Trophoblast cell (in vitro differentiated cells and primary cell): Measurements from ENCODE around the gene LDLRAD4.

Experiments used
- DNase-seq, 2 donors: peaks; one replicate each; pipeline ENCODE4 v3.0.0-alpha.2; 2016
- H2AFZ ChIP-seq: 2 replicates; pipeline ENCODE4 v1.6.1; 2013; ENCODE audit warnings: low read length, moderate library complexity, mild to moderate bottlenecking; ENCODE audit not compliant: insufficient read depth, poor library complexity
- H2AK5ac ChIP-seq: 2 replicates; pipeline ENCODE4 v1.6.1; 2013; ENCODE audit warnings: mild to moderate bottlenecking, low read length
- H2BK120ac ChIP-seq: 2 replicates; pipeline ENCODE4 v1.6.1; 2013; ENCODE audit warnings: low read length, mild to moderate bottlenecking, moderate library complexity; ENCODE audit not compliant: insufficient read depth, poor library complexity
- H2BK12ac ChIP-seq: 2 replicates; pipeline ENCODE4 v1.6.1; 2013; ENCODE audit warnings: mild to moderate bottlenecking, low read length, moderate library complexity
- H2BK5ac ChIP-seq: 2 replicates; pipeline ENCODE4 v1.6.1; 2013; ENCODE audit warnings: low read length, low read depth, moderate library complexity, mild to moderate bottlenecking; ENCODE audit not compliant: poor library complexity
- H3K14ac ChIP-seq: 2 replicates; pipeline ENCODE4 v1.6.1; 2013; ENCODE audit warnings: mild to moderate bottlenecking, low read length
- H3K18ac ChIP-seq: 2 replicates; pipeline ENCODE4 v1.6.1; 2013; ENCODE audit warnings: mild to moderate bottlenecking, low read length
- H3K23ac ChIP-seq: 2 replicates; pipeline ENCODE4 v1.6.1; 2013; ENCODE audit warnings: low read length
- H3K27ac ChIP-seq: 2 replicates; pipeline ENCODE4 v1.5.1; 2013; ENCODE audit warnings: low read depth, mild to moderate bottlenecking, inconsistent platforms, low read length, moderate library complexity
- H3K27me3 ChIP-seq: 2 replicates; pipeline ENCODE4 v1.6.1; 2013; ENCODE audit warnings: inconsistent platforms, mild to moderate bottlenecking, low read length, moderate library complexity; ENCODE audit not compliant: insufficient read depth
- H3K36me3 ChIP-seq, 2 experiments: 1 replicate in 1 of 2; 2 replicates in 1 of 2; pipeline ENCODE4 v1.6.1; 2013; ENCODE audit warnings: low read length in 2 of 2, mild to moderate bottlenecking in 2 of 2, moderate library complexity in 1 of 2; ENCODE audit not compliant: insufficient read depth in 2 of 2, control insufficient read depth in 1 of 2
- H3K4ac ChIP-seq: 2 replicates; pipeline ENCODE4 v1.6.1; 2013; ENCODE audit warnings: low read depth, mild to moderate bottlenecking, low read length, moderate library complexity
- H3K4me1 ChIP-seq, 2 experiments: 1 replicate in 1 of 2; 2 replicates in 1 of 2; pipeline ENCODE4 v1.6.1; 2013; ENCODE audit warnings: low read length in 2 of 2, mild to moderate bottlenecking in 2 of 2, moderate library complexity in 1 of 2; ENCODE audit not compliant: insufficient read depth in 2 of 2, control insufficient read depth in 1 of 2
- H3K4me2 ChIP-seq: 2 replicates; pipeline ENCODE4 v1.6.1; 2013; ENCODE audit warnings: inconsistent platforms, mild to moderate bottlenecking, low read length, moderate library complexity
- H3K4me3 ChIP-seq: 2 replicates; pipeline ENCODE4 v1.5.1; 2013; ENCODE audit warnings: mild to moderate bottlenecking, low read depth, low read length, inconsistent platforms
- H3K79me1 ChIP-seq: one replicate; pipeline ENCODE4 v1.6.1; 2013; ENCODE audit warnings: low read length
- H3K79me2 ChIP-seq: 2 replicates; pipeline ENCODE4 v1.6.1; 2013; ENCODE audit warnings: low read length, mild to moderate bottlenecking; ENCODE audit not compliant: control insufficient read depth, insufficient read depth, poor library complexity
- H3K9ac ChIP-seq: 2 replicates; pipeline ENCODE4 v1.6.1; 2013; ENCODE audit warnings: mild to moderate bottlenecking, low read length
- H3K9me3 ChIP-seq: 2 replicates; pipeline ENCODE4 v1.6.1; 2013; ENCODE audit warnings: low read depth, mild to moderate bottlenecking, control low read depth, inconsistent platforms, low read length; ENCODE audit not compliant: insufficient read depth
- H4K12ac ChIP-seq: 2 replicates; pipeline ENCODE4 v1.6.1; 2013; ENCODE audit warnings: low read depth, mild to moderate bottlenecking, low read length, moderate library complexity
- H4K8ac ChIP-seq: 2 replicates; pipeline ENCODE4 v1.6.1; 2013; ENCODE audit warnings: low read depth, mild to moderate bottlenecking, low read length, moderate library complexity
- H4K91ac ChIP-seq: one replicate; pipeline ENCODE4 v1.6.1; 2013; ENCODE audit warnings: low read depth, mild to moderate bottlenecking, low read length, moderate library complexity
- WGBS: extraction: QIAGEN DNeasy Blood & Tissue Kit; methylation state at CpG from one replicate; pipeline ENCODE4 v1.1.7; 2013; ENCODE audit warnings: missing lambda C conversion rate; ENCODE audit not compliant: insufficient read length, insufficient coverage; ENCODE audit errors: extremely low coverage; 5-methylcytosine and 5-hydroxymethylcytosine counted together

Gene LDLRAD4

DNA sequence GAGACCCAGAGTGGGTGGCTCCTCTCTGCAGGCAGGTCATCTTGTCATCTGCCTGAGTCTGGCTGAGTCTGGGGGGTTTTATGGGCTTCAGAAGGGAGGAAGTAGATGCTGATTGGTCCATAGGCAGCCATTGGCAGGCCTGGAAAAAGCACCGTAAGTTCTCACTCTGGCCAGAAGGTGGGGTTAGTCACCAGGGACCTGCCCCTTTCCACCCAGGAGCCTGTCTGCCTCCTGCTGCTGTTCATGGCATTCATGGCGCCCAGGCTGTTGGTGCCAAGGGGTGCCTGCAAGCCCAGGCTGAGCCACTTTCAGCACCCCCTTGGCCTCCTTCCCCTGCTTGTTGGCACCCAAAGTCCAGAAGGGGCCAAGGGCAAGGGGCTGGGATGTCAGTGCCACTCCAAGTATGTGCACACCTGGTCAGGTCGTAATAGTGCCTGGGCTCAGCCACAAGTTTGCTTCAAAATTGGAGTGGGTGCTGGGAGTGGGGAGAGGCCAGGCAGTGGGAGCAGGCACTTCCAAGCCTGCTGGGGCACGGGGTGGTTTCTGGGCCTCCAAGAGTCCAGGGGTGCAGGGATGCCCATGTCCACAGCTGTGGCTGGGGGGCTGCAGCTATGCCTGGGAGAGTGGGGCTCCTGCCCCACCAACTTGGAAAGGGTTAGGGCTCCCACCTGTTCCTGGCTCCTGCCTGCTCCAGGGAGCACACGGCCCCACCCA is 329.7 kb downstream of the LDLRAD4 start:
- Histone ChIP-seq H4K91ac (no peak overlapping the region), H3K27ac (no peak overlapping the region), H2BK120ac (no peak overlapping the region), H3K14ac (no peak overlapping the region), H3K79me1 (no peaks in the 10 kb centered on the region), H3K9ac (no peak overlapping the region), H3K23ac (no peak overlapping the region), H4K12ac (no peak overlapping the region), H2BK5ac (no peak overlapping the region), H3K79me2 (no peaks in the 10 kb centered on the region), H3K27me3 (no peaks in the 10 kb centered on the region), H3K18ac (no peak overlapping the region), H3K4me2 (no peak overlapping the region), H3K36me3 (no peaks in the 10 kb centered on the region), H2AK5ac (no peak overlapping the region), H4K8ac (no peak overlapping the region), H3K4me1 (peaks cover 0 to 2% of the 10 kb centered on the region in 2 experiments), H2AFZ (no peak overlapping the region), H2BK12ac (no peak overlapping the region), H3K4me3 (peak overlapping the region; percentile 14), H3K9me3 (peaks cover 9% of the 10 kb centered on the region), H3K4ac (no peak overlapping the region)
- WGBS: no CpG with 5 or more reads among the region's 5 CpGs
- no peak for DNase-seq

DNA sequence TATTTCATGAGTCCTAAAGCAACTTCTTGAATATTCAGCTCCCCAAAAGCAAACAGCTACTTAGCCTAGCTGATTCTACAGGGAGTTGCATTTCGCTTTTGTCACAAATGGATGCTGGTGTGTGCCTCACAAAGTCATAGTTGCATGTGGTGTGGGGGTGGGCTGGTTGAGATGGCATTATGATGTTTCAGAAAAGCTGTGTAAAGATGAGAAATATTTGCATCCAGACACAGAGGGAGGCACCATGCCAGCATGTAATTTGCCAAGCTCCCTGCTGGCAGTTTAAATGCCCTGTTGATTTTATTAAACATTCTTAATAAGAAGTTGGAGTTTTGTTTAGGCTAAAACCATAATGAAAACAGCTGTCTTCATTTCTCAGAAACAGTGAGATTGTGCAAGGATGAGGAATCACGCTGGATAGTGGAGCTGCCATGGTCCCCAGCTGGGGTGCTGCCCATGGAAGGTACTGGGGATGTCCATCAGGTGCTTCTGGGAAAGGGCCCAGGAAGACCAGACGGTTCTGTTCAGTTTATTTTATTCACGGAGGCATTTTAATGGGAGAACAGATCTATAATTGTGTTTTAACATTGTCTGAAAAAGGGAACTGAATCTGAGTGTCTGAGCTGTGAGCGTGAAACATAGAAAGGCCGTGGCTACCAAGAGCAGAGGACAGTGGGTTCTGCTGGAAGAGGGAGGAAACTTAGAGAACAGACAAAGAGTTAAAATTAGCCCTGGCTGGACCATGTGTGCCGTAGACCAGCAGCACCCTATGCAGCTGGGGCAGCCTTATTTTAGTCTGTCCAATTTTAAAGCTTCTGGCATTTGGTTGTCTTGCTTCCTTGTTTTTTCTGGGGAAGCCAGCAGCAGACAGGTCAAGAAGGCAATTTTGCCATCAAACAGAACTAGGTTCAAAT is 330.7 kb downstream of the LDLRAD4 start:
- Histone ChIP-seq H2AFZ (no peak overlapping the region), H4K12ac (no peak overlapping the region), H2AK5ac (no peak overlapping the region), H3K4me1 (no peaks in the 10 kb centered on the region), H3K27me3 (no peaks in the 10 kb centered on the region), H3K9me3 (peaks cover 9% of the 10 kb centered on the region), H3K36me3 (no peaks in the 10 kb centered on the region), H2BK12ac (no peak overlapping the region), H3K4ac (no peak overlapping the region), H3K79me1 (no peaks in the 10 kb centered on the region), H4K8ac (no peak overlapping the region), H3K4me3 (no peak overlapping the region), H3K18ac (no peak overlapping the region), H3K27ac (no peak overlapping the region), H3K9ac (no peak overlapping the region), H3K23ac (no peak overlapping the region), H2BK5ac (no peak overlapping the region), H3K79me2 (no peaks in the 10 kb centered on the region), H4K91ac (no peak overlapping the region), H2BK120ac (no peak overlapping the region), H3K4me2 (no peak overlapping the region), H3K14ac (no peak overlapping the region)
- no CpG with 5 or more reads among the region's 7 CpGs for WGBS
- DNase-seq: no peak

DNA sequence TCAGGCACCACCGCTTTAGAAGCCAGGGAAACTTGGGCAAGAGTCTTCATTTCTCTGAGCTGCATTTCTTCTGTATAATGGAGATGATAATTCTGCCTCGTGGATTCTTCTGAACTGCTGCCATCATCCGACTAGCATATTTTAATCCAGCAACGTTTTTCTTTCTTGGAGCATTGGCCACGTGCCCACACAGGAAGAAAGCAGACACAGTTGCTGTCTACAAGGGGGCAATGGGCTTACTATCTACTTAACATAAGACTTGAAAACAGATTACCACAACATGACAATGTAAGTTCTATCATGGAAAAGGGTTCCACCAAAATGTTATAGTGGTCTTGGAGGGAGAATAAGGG is 331.3 kb downstream of the LDLRAD4 start:
- H3K4ac ChIP-seq: no peak overlapping the region
- H2BK12ac ChIP-seq: no peak overlapping the region
- H3K4me3 ChIP-seq: no peak overlapping the region
- no peak overlapping the region for H2AFZ ChIP-seq
- WGBS: no CpG with 5 or more reads among the region's 5 CpGs
- peaks cover 9% of the 10 kb centered on the region for H3K9me3 ChIP-seq
- no peaks in the 10 kb centered on the region for H3K27me3 ChIP-seq
- H3K18ac ChIP-seq: no peak overlapping the region
- H3K23ac ChIP-seq: no peak overlapping the region
- no peaks in the 10 kb centered on the region for H3K79me1 ChIP-seq
- no peak overlapping the region for H4K8ac ChIP-seq
- H3K14ac ChIP-seq: no peak overlapping the region
- no peak overlapping the region for H3K9ac ChIP-seq
- no peaks in the 10 kb centered on the region for H3K36me3 ChIP-seq
- H4K12ac ChIP-seq: no peak overlapping the region
- no peak overlapping the region for H3K4me2 ChIP-seq
- no peak for DNase-seq
- no peaks in the 10 kb centered on the region for H3K79me2 ChIP-seq
- H4K91ac ChIP-seq: no peak overlapping the region
- no peak overlapping the region for H2BK120ac ChIP-seq
- no peaks in the 10 kb centered on the region for H3K4me1 ChIP-seq
- no peak overlapping the region for H2BK5ac ChIP-seq
- no peak overlapping the region for H3K27ac ChIP-seq
- H2AK5ac ChIP-seq: no peak overlapping the region

DNA sequence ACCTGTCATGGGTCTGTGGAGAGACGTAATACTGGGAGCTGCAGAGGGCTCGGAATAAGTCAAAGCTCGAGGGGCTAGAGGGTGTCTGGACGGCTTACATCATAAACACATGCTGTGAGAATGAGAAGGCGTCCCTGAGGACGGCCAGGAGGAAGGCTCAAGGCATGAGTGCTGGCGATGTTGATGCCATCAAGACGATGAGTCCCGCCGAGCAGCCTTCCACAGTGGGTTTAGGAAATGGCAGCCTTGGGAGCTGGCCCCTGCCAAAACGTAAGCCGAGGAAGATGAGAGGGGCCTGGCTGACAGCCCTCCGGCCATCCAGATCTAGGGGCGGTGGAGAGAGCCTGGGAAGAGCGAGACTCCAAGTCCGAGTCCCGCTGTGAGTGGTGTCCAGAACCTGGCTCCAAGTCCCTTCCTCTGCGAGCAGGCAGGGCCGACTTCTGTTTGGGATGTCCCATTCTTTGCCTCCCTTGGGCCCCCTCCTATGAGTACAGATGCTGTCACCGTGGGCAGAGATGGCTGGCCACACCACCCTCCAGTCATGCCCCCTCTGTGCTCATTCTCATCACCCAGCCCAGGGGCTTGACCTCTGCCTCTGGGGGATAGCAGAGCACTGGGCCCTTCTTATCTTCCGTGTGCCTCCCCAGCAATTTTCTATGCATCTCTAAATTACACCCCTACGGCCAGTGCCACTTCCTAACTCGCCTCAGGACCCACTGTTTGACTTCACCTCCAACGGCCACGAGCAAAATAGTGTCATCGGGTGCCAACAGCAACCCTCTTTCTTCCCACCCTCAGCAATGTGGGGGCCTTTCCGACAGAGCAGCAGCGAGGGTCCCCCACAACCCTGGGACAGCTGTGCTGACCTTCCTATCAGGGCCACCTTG is 332.1 kb downstream of the LDLRAD4 start:
- H2AFZ ChIP-seq: no peak overlapping the region
- H3K9me3 ChIP-seq: peaks cover 7% of the 10 kb centered on the region
- no peak overlapping the region for H3K9ac ChIP-seq
- no peaks in the 10 kb centered on the region for H3K79me2 ChIP-seq
- no peak overlapping the region for H2BK120ac ChIP-seq
- no peak overlapping the region for H3K23ac ChIP-seq
- H2BK5ac ChIP-seq: no peak overlapping the region
- no peak overlapping the region for H3K27ac ChIP-seq
- H4K8ac ChIP-seq: no peak overlapping the region
- no peaks in the 10 kb centered on the region for H3K4me1 ChIP-seq
- no peak overlapping the region for H4K12ac ChIP-seq
- WGBS: no CpG with 5 or more reads among the region's 28 CpGs
- no peak overlapping the region for H3K14ac ChIP-seq
- H3K4ac ChIP-seq: no peak overlapping the region
- H3K36me3 ChIP-seq: no peaks in the 10 kb centered on the region
- no peak overlapping the region for H3K4me2 ChIP-seq
- H3K79me1 ChIP-seq: no peaks in the 10 kb centered on the region
- no peak overlapping the region for H2BK12ac ChIP-seq
- no peak overlapping the region for H2AK5ac ChIP-seq
- no peak overlapping the region for H3K18ac ChIP-seq
- H3K4me3 ChIP-seq: no peak overlapping the region
- no peak overlapping the region for H4K91ac ChIP-seq
- no peak for DNase-seq
- no peaks in the 10 kb centered on the region for H3K27me3 ChIP-seq
